NCI-H345 treated with DMSO at 0.1 percent for 48 hours (cell line): ENCODE results near the gene DDB1.

Experiments
- DNase-seq: peaks from one replicate; lab custom pipeline; 2025; ENCODE audit not compliant: unreplicated experiment; lab: John Stamatoyannopoulos, UW

DDB1 gene

GRCh38 chr11:61297746-61298145 lies 35.2 kb downstream of the DDB1 start:
- DNase-seq: no peak

- no peak for DNase-seq
These were observed 35.6 kb downstream of the DDB1 start for GRCh38 chr11:61297341-61297740.

GRCh38 chr11:61295596-61295926 lies 37.3 kb downstream of the DDB1 start:
- DNase-seq: no peak

- peak; percentile 28 for DNase-seq
These were observed 37.9 kb downstream of the DDB1 start, which contains the start of gene VWCE for GRCh38 chr11:61294717-61295595. VWCE (minus strand) TSS chr11:61295316; CDS start chr11:61295037, 279 bp downstream.

- DNase-seq: peak; percentile 51
These were observed 38.8 kb downstream of the DDB1 start for GRCh38 chr11:61293867-61294716.

GRCh38 chr11:61292356-61292755 lies 40.5 kb downstream of the DDB1 start:
- DNase-seq: no peak

GRCh38 chr11:61290905-61291690 lies 41.8 kb downstream of the DDB1 start:
- DNase-seq: no peak

- no peak for DNase-seq
These were observed 45.4 kb downstream of the DDB1 start for GRCh38 chr11:61287338-61287977.

- DNase-seq: no peak
These were observed 49.3 kb downstream of the DDB1 start for GRCh38 chr11:61283613-61284012.

- no peak for DNase-seq
These were observed 51.2 kb downstream of the DDB1 start for GRCh38 chr11:61281581-61282250.

GRCh38 chr11:61280883-61281580 lies 51.9 kb downstream of the DDB1 start:
- DNase-seq: no peak

- DNase-seq: no peak
These were observed 52.8 kb downstream of the DDB1 start for GRCh38 chr11:61279934-61280659.

- DNase-seq: no peak
These were observed 54.9 kb downstream of the DDB1 start for GRCh38 chr11:61278001-61278470.

- no peak for DNase-seq
These were observed 55.5 kb downstream of the DDB1 start for GRCh38 chr11:61277186-61278000.

GRCh38 chr11:61275191-61275590 lies 57.7 kb downstream of the DDB1 start:
- DNase-seq: no peak

GRCh38 chr11:61274084-61274483 lies 58.8 kb downstream of the DDB1 start:
- DNase-seq: no peak

GRCh38 chr11:61273178-61274078 lies 59.5 kb downstream of the DDB1 start:
- DNase-seq: peak; percentile 37
